ENCODE data around the gene SNX24. TPM values are rescaled to one million over a fixed set of nuclear protein-coding genes. Genes with fewer than 3 reads are reported as not detected.
"Not testable (repeated sequence)": the region's sequence is repeated elsewhere in the genome, so short reads cannot be mapped to it uniquely, and the experiment has no call there.

The SNX24 gene
- total RNA-seq, 1 donor from 2014 or later, result 12.7 TPM

DNA sequence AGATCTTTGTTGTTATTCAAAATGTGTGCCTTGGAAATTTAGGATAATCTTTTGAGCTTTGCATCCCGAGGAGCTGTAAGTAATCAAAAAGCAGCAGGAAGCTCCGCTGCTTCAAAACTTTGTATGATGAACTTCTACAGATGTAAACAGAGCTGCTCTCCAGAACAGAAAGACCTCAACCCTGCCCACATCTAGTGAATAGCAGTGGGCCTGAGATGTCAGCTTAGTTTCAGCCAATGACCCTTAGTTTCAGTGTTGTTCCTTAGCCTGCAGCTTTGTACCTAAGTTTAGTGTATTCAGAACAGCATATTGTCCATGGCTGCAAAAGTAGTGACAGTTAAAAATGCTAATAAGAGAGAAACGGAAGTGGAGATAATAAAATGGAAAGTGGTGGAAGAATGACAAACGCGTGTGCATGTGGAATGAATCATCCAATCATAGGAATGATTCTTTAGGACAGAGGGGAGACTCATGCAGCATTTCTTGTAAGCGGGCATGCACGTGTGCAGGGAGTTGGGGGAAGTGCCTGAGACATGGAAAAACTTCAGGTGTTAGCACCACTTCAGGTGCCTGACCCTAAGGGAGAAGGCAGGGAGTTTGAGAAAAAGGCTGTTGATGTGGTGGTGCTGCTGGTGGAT, 24.9 kb downstream of the SNX24 start:
- DNase-seq (ENCODE audit: low read depth, low spot score), result no peak

DNA sequence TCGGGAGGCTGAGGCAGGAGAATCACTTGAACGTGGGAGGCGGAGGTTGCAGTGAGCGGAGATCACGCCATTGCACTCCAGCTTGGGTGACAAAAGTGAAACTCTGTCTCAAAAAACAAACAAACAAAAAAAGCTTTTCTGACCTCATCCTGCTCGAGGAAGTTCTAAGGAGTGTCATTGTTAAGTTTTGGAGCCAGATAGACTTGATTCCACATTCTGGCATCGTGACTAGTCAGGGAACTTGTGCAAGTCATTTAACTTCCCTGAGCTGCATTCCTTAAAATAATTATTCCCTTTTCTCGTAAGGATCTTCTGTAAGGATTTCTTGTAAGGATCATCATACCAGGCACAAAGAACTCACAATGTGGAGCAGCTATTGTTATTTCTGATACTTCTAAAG, 26.2 kb downstream of the SNX24 start:
- DNase-seq (ENCODE audit: low read depth, low spot score), result no peak

DNA sequence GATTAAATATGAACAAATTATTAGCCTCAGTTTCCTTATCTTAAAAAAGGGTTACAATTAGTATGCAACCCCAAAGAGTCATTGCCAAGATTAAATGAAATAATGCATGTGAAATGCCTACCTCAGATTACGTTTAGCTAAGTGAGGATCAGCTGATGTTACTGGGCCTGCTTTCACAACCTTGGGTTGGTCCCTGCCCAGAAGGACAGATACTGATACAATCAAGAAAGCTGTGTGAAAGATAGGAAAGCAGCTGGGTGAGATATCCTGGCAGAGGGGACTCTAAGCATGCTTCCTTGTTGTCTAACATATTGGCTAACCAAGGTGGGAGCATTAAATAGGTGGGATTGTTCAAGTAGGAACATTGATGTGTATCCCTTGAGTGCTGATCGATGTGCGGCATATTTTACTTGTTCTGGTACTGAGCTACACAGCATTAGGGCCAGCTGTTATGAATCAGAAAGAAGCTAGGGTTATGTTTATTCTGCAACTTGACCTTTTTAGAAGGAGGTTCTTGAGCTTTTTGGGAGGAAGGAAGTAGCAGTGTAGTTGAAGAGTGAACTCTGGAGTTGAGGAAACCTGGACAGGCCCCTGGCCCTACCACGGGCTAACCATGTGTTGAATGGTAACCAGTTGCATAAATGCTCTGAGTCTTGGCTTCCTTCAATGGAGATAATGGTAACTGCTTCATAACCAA, 28.9 kb downstream of the SNX24 start:
- DNase-seq (ENCODE audit: low read depth, low spot score), result no peak

DNA sequence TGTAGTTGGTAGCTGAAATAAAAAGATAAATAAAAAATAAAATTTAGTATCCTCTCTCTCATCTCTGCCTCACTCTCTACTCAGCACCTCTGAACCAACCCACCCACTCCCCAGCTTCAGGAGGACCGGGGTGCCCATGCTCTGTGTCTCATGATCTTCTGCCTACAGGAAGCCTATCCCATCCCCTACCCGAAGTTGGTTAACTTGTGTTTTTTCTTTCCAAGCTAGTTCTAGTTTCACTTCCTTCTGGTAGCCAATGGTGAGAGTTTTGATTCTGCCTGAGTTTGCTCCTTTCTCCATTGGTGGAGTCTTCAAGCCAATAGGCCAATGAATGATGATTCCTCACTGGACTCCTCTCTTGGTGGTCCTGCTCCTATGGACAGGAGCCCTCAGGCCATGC, 32.1 kb downstream of the SNX24 start:
- no peak for DNase-seq (ENCODE audit: low read depth, low spot score)

DNA sequence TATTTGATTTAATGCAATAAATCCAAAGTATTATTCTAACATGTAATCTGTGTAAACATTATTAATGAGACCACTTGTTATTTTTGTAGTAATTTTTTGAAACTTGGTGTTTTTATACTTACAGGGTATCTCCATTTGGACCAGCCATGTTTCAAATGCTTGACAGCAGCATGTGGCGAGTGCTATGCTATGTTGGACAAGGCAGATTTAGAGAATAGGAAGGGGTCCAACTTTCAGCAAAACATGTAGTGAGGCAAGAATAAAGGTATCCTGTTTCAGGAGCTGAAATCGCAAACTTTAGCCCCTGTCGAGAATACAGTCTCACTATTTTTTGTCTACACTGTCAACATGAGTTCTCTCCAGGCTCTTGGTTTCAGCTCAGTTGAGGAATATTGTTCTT, 33.7 kb downstream of the SNX24 start:
- DNase-seq (ENCODE audit: low read depth, low spot score), result no peak

DNA sequence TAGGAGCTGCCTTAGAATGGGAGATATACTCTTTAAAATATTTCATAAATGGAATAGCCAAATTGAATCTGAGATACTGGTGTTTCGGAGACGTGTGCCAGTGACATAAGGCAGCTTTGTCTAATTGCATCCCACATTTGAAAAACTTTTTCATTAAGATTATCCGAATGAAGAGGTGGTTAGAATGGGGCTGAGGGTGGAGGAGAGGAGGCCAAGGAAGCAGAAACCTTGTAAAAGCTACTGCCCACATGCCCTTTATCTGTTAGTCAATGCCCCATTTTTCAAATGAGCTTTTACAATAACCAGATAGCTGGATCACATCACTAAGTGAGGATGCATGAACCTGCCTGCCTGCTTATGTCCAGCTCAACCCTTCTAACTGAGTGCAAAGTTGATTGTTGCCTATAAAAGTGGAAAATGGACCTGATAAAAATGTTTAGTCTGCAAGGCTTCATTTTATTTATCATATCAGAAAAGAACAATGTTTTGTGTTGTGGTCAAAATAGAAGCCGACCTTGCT, 34.8 kb downstream of the SNX24 start:
- DNase-seq (ENCODE audit: low read depth, low spot score), result no peak

DNA sequence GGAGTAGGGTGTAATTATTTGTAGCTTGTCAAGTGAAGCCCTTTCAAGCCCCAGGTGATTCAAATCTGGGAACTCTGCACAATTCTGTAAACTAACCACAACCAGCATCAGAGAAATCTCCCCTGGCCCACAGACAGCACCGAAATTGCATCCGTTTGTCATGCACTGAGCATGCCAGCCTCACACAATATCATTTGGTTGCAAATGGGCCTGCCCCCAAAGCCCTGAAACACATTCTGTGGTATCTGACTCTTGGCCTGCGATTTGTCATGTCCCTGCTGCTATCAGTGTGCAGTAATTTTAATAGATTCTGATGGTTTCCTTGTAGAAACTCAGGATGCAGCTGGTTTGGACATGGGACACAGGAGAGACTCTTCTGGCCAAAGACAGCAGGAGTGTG, 35.3 kb downstream of the SNX24 start:
- DNase-seq (ENCODE audit: low read depth, low spot score), result no peak

DNA sequence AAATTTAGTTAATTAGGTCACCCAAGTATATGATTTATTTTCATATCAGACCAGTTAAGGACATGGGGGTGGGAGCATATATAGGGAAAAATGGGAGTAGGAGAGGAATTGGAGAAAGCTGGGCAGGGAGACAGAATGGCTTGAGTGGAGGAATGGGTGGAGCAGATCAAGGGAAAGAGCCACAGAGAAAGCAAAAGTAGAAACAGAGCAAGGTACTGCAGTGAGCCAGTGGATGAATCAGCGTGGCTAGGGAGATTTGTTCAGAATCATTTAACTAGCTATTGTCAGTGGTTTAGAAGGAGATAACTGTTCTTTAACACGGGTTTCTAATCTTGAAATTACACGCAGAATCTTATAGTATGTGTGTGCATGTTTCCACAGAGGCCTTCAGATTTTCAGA, 37.4 kb downstream of the SNX24 start:
- DNase-seq (ENCODE audit: low read depth, low spot score), result no peak

DNA sequence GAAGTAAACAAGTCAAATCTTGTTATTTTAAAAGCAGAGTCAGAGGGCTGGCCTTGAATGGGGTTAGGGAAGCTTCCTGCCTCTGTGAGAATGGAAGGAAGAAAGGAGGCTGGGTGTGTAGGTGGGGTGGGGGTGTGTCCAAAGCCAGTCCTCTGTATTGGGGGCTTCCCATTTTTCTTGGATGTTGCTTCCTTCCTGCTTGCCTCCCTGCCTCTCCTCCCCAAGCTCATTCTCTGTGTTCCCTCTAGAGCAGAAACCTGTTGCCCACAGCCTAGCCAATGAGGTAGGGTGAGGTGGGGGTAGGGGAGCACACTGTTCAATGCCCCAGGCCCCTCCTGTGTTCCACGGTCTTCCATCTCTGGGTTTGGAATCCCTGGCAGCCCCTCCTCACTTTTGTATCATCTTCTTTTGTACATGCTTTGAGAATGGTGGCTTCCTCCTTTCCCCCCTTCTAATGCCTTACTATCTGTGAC, 39.7 kb downstream of the SNX24 start:
- DNase-seq (ENCODE audit: low read depth, low spot score), result no peak

DNA sequence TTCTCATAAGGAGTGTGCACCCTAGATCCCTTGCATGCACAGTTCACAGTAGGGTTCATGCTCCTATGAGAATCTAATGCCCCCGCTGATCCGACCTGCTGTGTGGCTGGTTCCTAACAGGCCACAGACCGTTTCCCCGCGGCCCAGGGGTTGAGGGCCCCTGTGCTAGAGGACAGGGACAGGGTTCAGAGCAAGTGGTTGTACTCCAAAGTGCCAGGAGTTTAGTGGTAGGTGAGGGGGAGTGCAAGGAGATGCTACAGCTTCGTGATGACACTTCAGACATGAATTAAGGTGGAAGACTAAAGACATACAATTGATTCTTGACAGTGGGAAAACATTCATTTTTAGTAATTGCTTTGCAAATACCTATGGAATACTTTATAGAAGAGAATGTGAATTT, 40.5 kb downstream of the SNX24 start:
- DNase-seq (ENCODE audit: low read depth, low spot score), result no peak

DNA sequence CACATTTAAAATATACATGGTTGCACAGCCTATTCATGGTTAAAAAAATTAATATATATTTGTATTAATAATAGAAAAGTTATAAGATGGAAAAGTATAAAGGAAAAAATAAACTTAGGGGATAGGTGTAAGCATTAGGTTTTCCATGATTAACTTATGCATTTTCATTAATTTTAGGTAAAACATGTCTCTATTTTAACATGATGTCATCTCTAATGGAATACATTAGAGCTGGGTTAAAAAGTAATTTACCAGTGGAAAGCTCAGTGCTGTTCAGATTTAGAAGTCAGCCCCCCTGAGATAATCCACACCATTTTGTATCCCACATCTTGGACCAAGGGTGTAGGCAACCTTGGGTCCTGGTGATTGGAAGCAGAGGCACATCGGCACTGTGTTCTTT, 49.7 kb downstream of the SNX24 start:
- no peak for DNase-seq (ENCODE audit: low read depth, low spot score)

DNA sequence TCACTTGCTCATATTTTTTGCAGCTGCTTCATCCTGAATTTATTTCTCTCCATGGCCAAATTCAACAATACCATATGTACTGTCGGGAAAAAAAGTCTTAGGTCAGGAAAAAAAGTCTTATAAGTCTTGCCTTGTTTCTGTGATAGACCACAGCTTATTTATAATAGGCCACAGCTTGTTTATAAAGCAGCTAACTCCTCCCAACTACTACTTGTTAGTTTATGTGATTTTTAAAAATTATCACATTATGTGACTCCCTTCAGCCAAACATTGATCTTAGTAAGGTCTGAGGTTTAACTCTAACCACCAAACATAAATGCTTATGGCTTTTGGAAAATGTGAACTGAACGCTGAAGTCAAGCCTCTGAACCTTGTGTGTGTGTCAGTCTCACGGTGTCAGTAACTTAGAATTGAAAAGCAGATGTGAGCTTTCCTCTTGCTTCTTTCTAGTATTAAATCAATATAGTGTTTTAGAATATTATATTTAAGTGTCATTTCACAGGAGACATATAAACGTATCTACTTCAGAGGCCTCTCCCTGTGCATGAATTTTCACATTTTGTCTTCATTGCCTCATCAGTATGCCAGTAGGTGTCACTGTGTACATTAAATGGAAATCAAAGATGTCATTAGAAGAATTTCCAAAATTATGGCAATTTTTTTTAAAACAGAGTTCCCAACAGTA, 51.3 kb downstream of the SNX24 start:
- no peak for DNase-seq (ENCODE audit: low read depth, low spot score)

DNA sequence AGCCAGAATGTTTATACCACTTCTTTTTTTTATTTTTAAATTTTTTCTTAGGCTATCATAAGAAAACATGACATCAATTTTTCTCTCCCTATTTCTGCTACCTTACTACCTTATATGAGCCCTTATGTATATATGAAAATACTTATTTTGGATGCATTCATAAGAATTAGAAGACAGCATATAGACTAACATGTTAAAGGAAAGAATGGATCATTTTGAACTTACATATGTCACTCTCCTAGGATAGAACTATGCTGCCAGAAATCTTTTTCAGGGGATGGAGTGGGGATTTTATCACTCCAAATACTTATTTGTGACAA, 51.8 kb downstream of the SNX24 start:
- DNase-seq (ENCODE audit: low read depth, low spot score), result no peak

DNA sequence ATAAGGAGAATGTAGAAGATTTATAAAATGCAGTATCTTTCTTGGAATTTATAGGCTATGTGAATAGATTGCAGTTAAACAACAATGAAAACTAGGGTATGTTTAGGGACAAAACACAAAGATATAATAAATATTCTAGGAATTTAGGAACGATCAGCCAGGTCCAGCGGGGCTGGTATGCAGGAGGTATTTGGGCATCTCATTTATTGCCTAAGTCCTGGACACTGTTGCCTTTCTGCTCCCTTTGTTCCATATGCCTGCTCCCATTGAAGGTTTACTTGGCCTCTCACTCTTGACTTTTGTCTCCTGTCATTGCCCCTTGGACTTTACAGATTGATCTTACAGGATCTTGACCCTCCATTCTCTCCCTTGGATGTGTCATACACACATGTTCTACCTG, 55.9 kb downstream of the SNX24 start:
- DNase-seq (ENCODE audit: low read depth, low spot score), result no peak

DNA sequence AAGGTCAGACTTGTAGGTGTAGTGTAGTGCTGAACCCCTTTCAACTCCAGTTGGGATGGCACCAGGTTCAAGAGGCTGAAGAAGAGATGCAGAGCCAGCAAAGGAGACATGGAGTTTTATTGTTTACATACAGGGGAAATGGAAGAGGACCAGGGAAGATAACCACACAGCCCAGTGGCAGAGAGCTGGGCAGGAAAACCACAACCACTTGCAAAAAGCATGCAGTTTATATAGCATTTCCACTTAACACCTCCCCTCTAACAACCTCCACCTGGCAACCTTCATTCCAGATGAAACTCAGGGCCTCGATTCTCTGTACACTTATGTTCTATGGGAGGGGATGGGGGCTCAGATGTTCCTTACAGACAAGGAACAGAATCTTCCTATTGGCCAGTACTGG, 56.9 kb downstream of the SNX24 start:
- no peak for DNase-seq (ENCODE audit: low read depth, low spot score)

DNA sequence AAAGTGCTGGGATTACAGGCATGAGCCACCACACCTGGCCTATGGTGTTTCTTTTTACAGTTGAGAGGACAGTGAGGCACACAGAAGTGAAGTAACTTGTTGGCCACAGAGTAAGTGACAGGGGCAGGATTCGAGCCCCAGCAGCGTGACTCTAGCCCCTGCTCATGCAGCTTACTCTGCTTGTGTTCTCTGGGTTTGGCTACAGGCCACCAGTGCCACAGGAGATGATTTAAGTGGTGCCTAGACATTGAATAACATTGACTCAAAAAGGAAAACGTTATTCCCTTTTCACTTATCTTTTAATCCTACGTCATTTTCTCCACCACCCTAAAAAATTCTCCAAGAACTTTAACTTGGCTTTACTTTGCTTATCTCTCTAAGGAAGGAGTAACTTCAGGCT, 61.4 kb downstream of the SNX24 start:
- DNase-seq (ENCODE audit: low read depth, low spot score), result no peak

DNA sequence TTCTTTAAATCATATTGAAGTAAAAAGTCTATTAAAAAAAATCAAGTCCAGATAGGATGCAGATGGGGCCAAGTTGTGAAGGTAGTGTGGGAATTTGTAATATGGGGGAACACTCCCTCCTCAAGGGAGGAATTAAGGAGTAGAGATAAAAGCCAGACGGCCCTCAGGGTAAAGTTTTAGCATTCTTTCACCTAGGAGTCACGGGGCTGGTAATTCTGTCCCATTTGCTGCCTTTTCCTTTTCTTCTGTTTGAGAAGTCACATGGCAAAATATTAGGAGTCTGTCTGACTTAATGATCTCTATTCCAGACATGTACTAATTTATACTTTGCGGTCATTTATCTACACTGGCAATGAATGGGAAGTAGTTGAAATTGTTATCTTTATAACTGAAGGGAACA, 61.9 kb downstream of the SNX24 start:
- DNase-seq (ENCODE audit: low read depth, low spot score), result no peak

DNA sequence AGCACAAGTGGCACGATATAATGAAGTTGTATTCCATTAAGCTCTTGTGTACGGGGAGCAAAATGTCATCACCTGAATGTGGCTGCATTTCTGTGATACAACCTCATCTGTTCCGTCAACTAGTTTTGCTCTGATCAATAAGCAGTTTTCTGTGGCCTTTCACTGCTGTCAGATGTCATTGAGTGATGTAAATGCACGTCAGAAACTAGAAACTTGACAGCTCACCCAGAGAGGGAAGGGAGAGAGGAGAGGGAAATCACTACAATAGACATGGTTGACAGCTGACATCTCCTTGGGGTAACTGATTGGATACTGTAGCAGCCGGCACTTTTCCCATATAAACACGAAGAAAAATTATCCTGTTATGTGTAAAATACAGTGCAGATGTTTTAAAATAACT, 62.7 kb downstream of the SNX24 start:
- DNase-seq (ENCODE audit: low read depth, low spot score), result no peak

DNA sequence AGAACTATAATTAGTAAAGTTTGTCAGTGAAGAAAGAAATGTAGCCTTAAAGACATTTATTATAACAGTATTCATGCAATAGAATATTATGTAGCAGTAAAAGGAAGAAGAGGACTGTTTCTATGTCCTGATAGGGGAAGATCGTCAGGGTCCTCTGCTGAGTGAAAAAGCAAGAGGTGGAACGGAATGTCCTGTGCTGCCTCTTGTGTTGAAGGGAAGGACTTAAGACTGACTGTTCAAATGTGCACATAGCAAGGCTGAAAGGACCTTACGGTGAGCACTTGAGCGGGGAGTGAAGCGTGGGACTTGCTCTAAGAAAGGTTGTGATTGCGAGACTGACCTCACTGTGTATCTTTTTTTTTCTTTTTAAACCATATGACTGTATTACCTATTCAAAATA, 63.2 kb downstream of the SNX24 start:
- no peak for DNase-seq (ENCODE audit: low read depth, low spot score)

DNA sequence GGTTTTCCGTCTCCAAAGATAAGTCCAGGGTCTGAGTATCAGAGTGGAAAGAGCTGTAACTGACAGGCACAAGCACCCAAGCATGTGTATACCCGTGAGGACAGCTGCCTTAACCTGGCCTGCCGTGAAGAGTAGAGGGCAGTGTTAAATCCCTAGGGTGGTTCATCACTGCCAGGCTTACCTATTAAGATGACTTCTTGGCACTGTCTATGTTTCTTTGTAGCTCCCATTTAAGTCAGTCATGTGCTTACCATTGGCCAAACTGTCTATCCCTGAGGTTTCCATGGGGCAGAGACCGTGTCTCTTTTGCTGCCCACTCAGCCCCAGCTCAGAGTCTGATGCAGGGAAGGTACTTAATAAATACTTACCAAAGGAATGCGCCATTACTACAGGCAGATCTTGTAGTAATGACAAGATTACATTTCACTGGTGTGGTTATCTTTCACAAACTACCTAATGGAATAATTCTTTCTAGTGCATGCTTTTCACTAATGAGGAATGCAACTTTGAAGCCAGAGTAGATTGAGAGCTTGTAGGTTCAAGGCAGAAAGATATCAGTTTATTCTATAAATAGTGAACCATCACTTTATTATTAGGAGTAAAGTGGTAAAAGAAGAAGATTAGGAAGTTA, 64.2 kb downstream of the SNX24 start:
- no peak for DNase-seq (ENCODE audit: low read depth, low spot score)

DNA sequence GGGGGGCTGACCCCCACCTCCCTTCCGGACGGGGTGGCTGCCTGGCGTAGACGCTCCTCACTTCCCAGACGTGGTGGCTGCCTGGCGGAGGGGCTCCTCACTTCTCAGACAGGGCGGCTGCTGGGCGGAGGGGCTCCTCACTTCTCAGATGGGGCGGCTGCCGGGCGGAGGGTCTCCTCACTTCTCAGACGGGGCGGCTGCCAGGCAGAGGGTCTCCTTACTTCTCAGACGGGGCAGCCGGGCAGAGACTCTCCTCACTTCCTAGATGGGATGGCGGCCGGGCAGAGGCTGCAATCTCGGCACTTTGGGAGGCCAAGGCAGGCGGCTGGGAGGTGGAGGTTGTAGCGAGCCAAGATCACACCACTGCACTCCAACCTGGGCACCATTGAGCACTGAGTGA, 68.0 kb downstream of the SNX24 start:
- not testable (repeated sequence) for DNase-seq (ENCODE audit: low read depth, low spot score)

DNA sequence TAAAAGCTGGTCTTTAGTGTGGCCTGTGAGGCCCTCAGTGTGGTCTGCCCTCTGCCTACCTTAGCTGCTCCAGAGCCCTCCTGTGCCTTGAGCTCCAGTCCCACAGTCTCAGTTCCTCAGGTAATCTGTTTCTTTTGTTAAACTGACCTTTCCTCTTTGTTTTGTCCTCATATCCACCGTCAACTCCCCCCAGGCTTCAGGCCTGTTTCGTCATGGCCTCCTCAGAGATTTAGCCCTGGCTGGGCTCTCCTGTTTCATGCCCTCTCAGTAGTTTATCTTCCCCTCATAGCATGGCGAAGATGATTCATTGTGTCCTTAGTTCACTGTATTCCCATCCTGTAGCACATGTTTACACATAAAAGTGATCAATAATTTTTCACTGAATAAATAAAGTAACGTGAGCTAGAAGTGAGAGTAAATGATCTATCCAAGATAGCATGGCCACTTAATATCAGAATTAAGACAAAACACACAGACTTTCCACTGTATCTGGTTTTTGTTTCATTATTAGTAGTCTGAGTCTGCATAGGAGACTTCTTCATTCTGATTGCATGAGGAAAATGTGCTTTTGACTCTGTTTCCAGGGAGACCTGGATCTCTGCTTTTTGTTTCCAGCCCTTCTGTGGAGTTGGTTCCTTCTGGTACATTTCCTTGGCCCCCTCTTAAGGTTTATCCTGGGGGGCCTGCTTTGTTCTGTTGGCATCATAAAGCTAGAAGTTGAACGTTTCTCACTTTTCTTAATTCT, 70.5 kb downstream of the SNX24 start:
- no peak for DNase-seq (ENCODE audit: low read depth, low spot score)

Data from pulmonary artery endothelial cell (primary cell).